GM18951 (cell line): ENCODE results near the gene FGF16.

Experiments
- POLR2A ChIP-seq: IDR thresholded peaks from 4 replicates; pipeline ENCODE4 v1.6.1; 2011; ENCODE audit warnings: mild to moderate bottlenecking; ENCODE audit not compliant: insufficient read length, insufficient read depth; ENCODE audit errors: extremely low read depth
- in situ Hi-C: fragments of 300-500 bp; cut with MboI; formaldehyde crosslinking; loops from one replicate; pipeline ENCODE4 v1.12.0; 2022; ENCODE audit warnings: low sequenced_read_pairs, mixed read lengths, inconsistent platforms; ENCODE audit not compliant: unreplicated experiment

Gene FGF16

DNA sequence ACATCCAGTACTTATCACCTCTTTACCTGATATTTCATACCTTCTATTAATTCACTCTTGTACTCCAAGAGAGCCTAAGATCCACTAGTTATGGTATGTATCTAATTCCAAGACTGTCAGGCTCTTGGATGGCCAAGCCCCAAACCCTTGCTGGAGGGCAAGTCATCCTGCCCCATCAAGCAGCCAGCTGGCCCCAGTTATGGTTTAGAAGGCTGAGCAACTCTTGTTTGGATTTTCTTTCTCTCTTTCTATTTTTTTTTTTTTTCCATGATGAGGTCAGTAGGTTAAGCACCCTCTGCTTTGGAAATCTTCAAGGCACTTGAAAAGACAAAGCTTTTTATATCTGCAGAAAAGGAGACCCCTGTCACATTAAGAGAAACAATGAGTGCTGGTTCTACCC is 10.9 kb upstream of the FGF16 start:
- in situ Hi-C loops: no loop called here
- TF ChIP-seq POLR2A: no peak

DNA sequence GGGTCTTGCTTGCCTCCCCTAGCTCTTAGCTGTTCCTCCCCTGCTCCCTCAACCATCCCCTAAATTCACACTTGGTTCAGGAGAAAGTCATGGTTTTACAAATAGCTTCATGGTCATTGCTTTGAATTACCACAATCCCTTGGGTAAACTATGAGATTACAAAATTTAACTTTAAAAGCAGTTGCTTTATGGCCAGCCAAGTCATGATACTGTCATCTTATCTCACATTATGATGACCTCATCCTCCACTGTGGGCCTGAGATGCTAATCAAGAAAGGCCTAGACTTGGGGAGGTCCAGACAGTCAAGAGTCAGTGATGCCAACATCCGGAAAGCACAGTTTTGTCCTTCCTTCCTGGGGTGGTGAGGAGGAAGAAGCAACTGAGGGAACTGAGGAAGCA is 10.5 kb upstream of the FGF16 start:
- in situ Hi-C loops: no loop called here

DNA sequence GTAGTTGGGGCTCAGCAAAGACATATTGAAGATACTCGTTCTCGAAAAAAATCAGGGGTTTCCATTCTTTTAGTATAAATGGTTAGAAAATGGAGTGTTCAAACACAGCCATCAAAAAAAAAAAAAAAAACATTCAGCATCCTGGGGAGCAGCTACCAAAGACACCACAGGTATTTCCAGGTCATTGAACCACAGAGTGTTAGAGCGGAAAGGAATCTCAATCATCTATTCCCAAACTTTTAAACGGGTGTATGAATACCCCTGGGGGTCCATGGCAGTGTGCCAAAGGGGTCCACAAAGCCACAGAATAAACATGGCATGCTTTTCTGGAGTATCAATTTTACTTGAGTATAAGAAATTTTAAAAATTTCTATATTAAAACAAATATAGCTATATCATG is 6.9 kb upstream of the FGF16 start:
- in situ Hi-C loops: no loop called here
- no peak for TF ChIP-seq POLR2A

More for the DNA sequence above, 10.5 kb upstream of the FGF16 start:
- TF ChIP-seq POLR2A: no peak

DNA sequence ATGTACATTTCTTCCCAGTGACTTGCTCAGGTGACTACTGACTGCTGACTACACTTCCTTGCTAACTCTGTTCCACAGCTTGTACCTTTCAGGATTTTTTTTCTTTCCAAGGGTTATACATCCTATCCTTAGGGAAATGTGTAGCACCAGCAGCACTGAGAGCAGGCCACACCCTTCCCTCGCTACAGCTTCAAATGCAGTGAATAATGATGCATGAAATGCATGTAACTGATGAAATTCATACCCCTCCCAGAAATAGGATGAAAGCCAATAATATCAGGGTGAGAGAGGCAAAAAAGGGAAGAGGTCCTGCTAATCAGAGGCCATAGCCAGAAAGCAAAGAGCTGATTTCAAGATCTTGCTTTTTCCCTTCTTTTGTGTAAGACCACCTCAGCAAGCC is 6.2 kb upstream of the FGF16 start:
- no peak for TF ChIP-seq POLR2A
- in situ Hi-C loops: no loop called here

DNA sequence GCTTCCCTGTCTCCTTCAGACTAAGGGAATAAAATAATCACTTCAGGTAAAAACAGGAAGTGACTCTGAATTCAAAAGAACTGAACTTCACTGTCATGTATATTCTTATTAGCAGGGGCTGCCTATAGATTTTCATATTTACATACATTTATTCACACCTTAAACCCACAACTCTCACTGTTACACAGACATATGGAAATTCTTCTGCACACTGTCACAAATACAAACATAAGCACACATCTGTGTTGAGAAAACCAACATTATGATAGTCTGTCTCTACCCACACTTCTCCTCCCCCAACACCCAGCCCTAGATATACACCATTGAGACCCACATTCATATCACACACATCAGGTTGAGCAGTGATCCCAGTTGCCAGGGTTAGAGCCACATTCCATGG is 5.7 kb upstream of the FGF16 start:
- in situ Hi-C loops: no loop called here
- TF ChIP-seq POLR2A: no peak

DNA sequence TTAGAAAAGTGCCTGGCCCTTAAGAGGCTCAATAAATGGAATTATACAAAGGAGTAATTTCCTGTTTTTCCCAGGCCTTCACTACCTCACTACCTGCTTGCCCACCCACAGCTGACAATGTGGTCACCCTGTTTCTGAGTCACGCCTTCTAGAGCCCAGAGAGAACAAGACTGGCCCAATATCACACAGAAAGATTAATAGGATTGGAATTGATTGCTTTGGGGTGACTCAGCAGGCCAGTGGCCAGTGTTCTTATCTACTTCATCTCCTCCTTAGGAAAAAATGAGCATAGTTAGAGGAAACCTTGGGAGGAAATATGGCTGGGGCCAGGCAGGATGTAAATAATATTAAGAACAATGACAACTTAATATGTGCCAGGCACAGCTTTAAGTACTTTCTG is 4.5 kb upstream of the FGF16 start:
- no peak for TF ChIP-seq POLR2A
- in situ Hi-C loops: no loop called here

DNA sequence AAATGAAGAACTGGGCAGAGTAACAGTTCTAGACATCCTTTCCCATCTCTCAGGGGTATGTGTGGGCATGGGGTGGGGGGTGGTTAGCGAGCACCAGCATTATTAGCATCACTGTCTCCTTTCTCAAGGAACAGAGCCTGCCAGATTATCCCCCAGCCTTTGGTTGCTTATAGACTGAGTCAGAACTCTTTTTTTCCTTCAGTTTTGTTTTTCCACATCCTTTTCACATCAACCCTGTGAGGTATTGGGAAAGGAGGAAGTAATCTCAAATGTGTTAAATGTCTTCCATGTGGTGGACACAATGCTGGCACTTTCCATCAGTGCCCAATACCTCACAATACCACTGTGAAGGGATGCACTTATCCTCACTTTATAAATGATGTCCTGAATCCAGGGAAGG is 3.1 kb upstream of the FGF16 start:
- in situ Hi-C loops: no loop called here
- no peak for TF ChIP-seq POLR2A

DNA sequence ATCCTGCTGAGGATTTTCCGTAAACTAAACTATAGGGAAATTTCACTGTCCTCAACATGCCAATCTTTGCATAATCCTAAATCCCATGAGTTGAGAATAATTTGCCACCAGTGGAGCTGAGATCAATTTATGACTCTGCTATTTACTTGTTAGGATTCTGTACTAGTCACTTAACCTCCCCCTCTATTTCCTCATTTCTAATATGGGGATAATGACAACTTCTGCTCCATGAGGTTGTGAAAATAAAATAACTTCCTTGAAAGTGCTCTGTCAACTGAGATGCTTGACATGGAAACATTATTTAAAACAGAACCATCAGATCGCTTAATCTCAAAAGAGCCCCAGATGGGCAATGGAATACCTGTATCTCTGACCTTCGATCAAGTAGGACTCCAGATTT is 2.6 kb upstream of the FGF16 start:
- TF ChIP-seq POLR2A: no peak
- in situ Hi-C loops: no loop called here

DNA sequence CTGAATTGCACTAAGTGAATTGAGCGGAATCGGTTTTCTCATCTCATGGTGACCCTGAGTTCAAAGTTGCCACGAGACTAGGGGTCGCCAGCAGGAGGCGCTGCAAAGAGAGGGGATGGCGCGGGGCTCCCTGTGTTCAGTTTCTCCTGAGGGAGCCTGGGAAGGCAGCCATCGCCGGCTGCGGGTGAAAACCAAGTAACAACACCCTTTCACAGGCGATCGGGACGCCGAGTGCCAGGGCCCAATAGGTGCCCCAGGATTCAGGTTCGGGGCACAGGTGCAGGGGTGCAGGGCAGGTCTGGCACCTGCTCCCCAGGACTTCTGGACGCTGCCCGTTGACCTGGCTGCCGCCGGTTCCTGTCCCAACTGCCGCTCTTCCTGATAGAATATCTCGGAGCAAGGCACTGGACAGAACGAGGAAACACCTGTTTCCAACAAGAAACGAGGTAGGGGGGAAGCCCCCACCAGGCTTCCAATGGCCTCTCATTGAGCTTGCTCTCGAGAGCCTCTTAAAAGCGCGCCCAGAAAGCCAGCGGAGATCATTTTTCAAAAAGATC is 1.1 kb upstream of the FGF16 start:
- no peak for TF ChIP-seq POLR2A
- in situ Hi-C loops: no loop called here

DNA sequence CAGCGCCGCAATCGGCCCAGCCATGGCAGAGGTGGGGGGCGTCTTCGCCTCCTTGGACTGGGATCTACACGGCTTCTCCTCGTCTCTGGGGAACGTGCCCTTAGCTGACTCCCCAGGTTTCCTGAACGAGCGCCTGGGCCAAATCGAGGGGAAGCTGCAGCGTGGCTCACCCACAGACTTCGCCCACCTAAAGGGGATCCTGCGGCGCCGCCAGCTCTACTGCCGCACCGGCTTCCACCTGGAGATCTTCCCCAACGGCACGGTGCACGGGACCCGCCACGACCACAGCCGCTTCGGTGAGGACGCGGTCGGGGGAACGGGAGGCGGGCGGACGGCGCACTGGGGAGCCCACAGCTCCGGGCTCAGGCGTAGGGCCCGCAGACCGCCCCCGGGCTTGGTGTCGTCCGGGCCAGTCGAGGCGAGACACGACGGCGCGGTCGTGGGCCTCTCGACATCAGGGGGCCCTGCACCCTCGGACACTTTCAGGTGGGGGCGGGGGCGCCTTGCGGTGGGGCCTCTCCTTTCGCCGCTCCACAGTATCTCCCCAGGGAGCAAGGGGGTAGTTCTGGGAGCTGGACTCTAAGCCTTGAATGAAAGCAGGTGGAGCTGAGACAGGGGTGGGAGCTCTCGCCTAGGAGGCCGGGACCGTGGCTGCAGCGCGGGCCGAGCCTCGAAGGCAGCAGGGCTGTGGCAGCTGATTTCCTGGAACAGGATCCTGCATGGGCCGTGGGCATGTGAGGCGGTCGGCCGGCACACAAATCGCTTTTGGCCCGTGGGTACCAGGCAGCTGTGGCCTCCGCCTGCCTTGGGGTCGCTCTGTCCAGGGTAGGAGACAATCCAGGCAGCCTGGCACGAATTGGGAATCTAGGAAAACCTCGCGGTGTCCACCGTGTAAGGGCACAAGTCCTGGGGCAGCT is 722 bp downstream of the FGF16 start:
- in situ Hi-C loops: no loop called here
- TF ChIP-seq POLR2A: no peak

DNA sequence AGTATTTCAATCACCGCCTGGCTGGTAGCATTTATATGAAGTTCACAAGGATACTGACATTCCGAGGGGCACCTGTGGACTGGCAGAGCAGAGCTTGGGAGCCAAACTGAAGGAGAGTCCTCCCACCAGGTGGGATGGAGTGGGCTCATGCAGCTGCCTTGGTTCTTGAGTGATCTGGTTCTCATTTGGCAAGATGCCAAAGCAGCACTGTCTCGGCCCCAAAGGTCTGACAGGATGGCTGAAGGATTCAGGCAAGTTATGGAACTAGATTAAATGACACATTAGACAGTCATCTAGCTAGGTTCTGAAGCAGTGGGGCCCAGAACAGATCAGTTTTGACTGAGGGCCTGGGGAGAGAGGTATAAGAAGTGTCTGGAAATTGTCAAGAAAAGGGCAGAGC is 3.2 kb downstream of the FGF16 start:
- TF ChIP-seq POLR2A: no peak
- in situ Hi-C loops: no loop called here

DNA sequence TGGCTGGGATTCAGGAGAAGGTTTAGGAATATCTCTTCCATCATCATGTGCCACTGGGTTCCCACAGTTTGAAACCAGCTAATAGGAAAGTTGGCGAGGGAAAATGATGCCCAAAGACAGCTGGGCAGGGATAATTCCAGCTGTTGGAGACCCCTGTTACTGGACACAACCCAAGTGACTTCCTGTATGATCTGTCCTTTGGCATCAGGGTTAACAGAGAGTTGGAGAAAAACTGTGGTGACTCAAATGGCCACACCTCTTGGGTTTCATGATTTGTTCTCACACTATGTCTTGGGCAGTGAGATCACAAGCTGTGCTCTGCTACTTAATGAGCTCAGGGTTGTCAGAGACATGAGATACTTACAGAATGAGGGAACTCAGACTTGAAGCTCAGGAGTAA is 3.8 kb downstream of the FGF16 start:
- in situ Hi-C loops: no loop called here
- TF ChIP-seq POLR2A: no peak

DNA sequence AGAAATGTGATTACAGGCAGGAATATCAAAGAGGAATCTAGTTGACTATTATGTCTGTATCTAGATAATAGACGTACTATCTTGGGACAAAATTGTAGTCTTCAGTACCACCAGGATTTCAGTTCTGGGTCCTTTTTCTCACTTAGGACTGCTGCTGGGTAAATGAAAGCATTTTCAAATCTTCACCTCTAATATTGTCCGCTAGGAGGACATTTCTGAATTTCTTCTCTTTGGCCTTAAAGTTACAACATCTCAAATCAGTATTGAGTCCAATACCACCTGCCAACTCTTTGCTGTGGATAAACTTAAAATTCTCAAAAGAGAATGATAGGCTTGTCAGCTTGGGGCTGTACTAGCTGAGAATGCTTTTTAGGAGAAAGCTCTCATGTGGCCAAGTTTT is 6.0 kb downstream of the FGF16 start:
- no peak for TF ChIP-seq POLR2A
- in situ Hi-C loops: no loop called here

DNA sequence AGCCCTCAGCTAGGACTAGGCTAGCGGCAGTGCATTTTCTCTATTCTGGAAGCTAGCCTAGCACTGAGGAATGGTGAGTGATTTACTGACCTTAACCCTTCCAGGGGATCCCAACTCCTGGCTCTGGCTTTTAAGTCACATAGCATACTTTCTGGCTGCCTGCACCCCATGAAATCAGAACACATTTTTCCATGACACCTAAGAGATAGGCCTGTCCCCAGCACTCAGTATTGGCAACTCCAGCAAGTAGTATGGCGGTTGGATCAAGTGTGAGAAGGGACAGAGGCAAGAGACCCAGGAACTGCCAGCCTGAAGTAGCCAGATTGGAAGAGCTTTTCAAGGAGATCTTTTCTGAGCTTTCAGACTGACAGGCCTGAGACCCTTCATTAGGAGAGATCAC is 8.2 kb downstream of the FGF16 start:
- no peak for TF ChIP-seq POLR2A
- in situ Hi-C loops: no loop called here
